Right cardiac atrium (tissue), 5 donors: ENCODE measurements around the gene OIP5. TPM values are rescaled to one million over a fixed set of nuclear protein-coding genes. Genes with fewer than 3 reads are reported as not detected.
"Not testable (repeated sequence)": the region's sequence is repeated elsewhere in the genome, so short reads cannot be mapped to it uniquely, and the experiment has no call there.

Experiments used
- ATAC-seq, 2 donors: fragments of 200-7000 bp; cut with Tn5 transposase; one replicate each; pipeline versions ENCODE4 v1.8.0 to v1.9.1; 2020; ENCODE audit warnings: moderate library complexity in 2 of 2, mild to moderate bottlenecking in 1 of 2
- DNase-seq, 3 donors: peaks; one replicate each; pipeline ENCODE4 v3.0.0-alpha.2; 2020
- H3K27ac ChIP-seq: one replicate; pipeline ENCODE4 v1.5.1; 2013; ENCODE audit warnings: mild to moderate bottlenecking, low read length, control low read depth, moderate library complexity
- H3K27me3 ChIP-seq: one replicate; pipeline ENCODE4 v1.6.1; 2013; ENCODE audit not compliant: control insufficient read depth, insufficient read depth
- H3K4me1 ChIP-seq: one replicate; pipeline ENCODE4 v1.6.1; 2013; ENCODE audit warnings: low read length; ENCODE audit not compliant: control insufficient read depth, insufficient read depth
- H3K4me3 ChIP-seq: one replicate; pipeline ENCODE4 v1.5.1; 2013; ENCODE audit warnings: low read length, control low read depth
- H3K9me3 ChIP-seq: one replicate; pipeline ENCODE4 v1.6.1; 2013; ENCODE audit warnings: low read length; ENCODE audit not compliant: control insufficient read depth
- WGBS: extraction: QIAGEN DNeasy Blood & Tissue Kit; methylation state at CpG from one replicate; pipeline ENCODE4 v1.1.7; 2013; 5-methylcytosine and 5-hydroxymethylcytosine counted together
- intact Hi-C, 4 donors: fragments of 100-400 bp; cut with DNase I; formaldehyde crosslinking; loops; one replicate each; pipeline versions ENCODE4 v1.11.0 to v1.14.0; 2022 to 2023
- polyA plus RNA-seq: library from polyadenylated mRNA; stranded (reverse); fragments of 200-250 nt; gene quantifications from one replicate; pipeline ENCODE4 v1.2.3, GENCODE V29; 2013
- total RNA-seq, 4 donors: library from RNA; stranded (reverse); fragmentation: NEBNext Ultra II Directional; extraction: Animal tissue kit (Norgen Biotek cat#: 25700); gene quantifications; one replicate each; pipeline ENCODE4 v1.2.1, GENCODE V29; 2021
- donor health status: healthy with polysubstance abuse.
- donor health status: DM: no; HTN: yes; CAD: no.
- donor health status: DM: no; HTN: no; CAD: no.
- donor health status: DM: no; HTN: yes; CAD: no; lungs with severe emphysema.
- donor health status: DM: yes; HTN: yes; CAD: no.

OIP5 gene
- total and polyA plus RNA-seq, 5 donors: 0.25 to 0.71 (median 0.37) TPM; not detected in 1

DNA sequence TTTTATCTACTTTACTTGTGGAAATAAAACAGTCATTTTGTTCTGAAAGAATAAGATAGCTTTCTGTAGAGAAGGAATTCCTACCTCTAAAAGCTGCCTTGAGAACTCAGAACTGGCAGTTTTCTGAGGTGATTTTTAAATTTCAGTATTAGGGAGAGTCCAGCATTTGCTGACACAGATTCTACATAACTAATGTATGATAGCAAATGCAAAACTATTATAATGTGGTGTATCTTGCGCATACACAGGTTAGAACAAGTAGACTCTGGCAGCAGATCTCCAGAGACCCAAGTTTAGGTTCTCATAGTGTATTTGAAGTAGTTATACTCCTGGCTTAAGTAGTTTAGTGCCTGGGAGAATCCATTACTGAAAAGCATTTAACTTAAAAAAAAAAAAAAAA, 30.8 kb downstream of the OIP5 start:
- intact Hi-C loops: no loop called here
- no peaks in the 10 kb centered on the region for H3K27me3 ChIP-seq
- WGBS: 97% methylated on average over 1 of the region's 1 CpG
- ATAC-seq (no peak), DNase-seq (no peak)
- H3K4me1 ChIP-seq: no peaks in the 10 kb centered on the region
- no peak overlapping the region for H3K4me3 ChIP-seq
- H3K9me3 ChIP-seq: no peaks in the 10 kb centered on the region
- H3K27ac ChIP-seq: no peak overlapping the region

DNA sequence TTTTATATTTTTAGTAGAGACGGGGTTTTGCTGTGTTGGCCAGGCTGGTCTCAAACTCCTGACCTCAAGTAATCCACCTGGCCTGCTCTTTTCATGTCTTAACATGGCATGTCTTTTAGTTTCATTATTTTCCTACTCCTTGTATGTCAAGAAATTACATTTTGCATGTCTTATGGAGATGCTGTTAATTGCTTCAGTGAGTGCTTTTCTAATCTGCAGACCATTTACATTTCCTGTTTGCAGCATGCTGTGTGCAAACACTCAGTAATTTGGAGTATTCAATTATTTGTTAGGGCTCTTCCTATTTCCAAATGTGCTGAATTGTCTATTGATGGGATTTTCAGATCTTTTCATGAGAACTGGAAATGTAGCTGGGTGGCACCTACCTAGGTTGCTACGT, 31.3 kb downstream of the OIP5 start:
- intact Hi-C loops, ATAC-seq, DNase-seq, H3K27ac ChIP-seq, H3K4me1 ChIP-seq, H3K9me3 ChIP-seq, H3K27me3 ChIP-seq, H3K4me3 ChIP-seq: not testable (repeated sequence)
- WGBS: 96% methylated on average over 2 of the region's 2 CpGs

DNA sequence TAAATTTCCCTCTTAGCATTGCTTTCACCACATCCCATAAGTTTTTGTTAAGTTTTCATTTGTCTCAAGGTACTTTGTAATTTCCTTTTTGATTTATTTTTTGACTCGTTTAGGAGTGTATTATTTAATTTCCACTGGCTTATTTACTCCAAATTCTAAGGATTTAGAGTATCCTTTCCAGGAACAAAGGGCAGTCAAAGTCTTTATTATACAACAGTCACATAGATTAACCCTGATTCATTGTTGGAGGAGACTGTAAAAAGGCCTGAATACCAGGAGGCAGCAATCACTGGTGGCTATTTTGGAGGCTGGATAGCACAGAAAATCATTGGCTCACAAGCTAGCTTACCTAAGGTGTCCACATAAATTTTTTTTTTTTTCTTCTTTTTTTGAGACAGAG, 39.9 kb downstream of the OIP5 start:
- ATAC-seq: no peak
- no peak overlapping the region for H3K27ac ChIP-seq
- no peaks in the 10 kb centered on the region for H3K27me3 ChIP-seq
- no peak overlapping the region for H3K4me3 ChIP-seq
- intact Hi-C loops: no loop called here
- no peaks in the 10 kb centered on the region for H3K9me3 ChIP-seq
- no peak for DNase-seq
- H3K4me1 ChIP-seq: peaks cover 4% of the 10 kb centered on the region
- WGBS: 67% methylated on average over 1 of the region's 1 CpG

DNA sequence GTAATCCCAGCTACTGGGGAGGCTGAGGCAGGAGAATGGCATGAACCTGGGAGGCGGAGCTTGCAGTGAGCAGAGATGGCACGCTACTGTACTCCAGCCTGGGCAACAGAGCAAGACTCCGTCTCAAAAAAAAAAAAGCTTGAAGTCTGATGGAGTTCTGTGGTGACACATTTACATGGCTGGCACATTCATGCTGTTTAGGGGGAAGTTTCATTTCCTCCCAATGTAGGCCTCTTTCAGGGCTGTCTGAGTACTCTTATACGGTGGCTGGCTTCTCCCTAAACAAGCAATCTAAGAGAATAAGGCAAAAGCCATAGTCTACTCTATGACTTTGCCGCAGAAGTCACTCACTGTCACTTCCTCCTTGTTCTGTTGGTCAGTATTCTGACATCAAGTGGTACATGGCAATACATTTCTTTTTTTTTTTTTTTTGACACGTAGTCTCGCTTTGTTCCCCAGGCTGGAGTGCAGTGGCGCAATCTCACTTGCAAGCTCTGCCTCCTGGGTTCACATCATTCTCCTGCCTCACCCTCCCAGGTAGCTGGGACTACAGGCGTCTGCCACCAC, 41.2 kb downstream of the OIP5 start:
- Histone ChIP-seq H3K27me3 (no peaks in the 10 kb centered on the region), H3K9me3 (no peaks in the 10 kb centered on the region), H3K27ac (no peak overlapping the region), H3K4me3 (no peak overlapping the region), H3K4me1 (peaks cover 4% of the 10 kb centered on the region)
- intact Hi-C loops: no loop called here
- ATAC-seq (peak; percentile 28 to 47), DNase-seq (no peak)
- 88% methylated on average over 9 of the region's 9 CpGs for WGBS

DNA sequence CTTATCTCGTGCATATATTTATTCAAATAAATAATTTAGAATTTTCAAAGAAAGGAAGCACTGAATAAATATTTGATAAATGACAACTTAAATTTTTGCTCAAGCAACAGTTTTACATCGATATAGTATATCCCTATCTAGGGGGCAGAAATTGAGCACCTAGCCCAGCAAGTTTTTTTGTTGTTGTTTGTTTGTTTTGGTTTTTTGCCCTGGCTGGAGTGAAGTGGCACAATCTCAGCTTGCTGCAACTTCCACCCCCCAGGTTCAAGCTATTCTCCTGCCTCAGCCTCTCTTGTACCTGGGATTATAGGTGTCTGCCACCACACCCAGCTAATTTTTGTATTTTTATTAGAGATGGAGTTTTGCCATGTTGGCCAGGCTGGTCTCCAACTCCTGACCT, 42.4 kb downstream of the OIP5 start:
- 90% methylated on average over 2 of the region's 2 CpGs for whole genome bisulfite sequencing
- H3K4me1 ChIP-seq: peaks cover 4% of the 10 kb centered on the region
- ATAC-seq (no peak), DNase-seq (no peak)
- no peak overlapping the region for H3K27ac ChIP-seq
- H3K27me3 ChIP-seq: no peaks in the 10 kb centered on the region
- no peak overlapping the region for H3K4me3 ChIP-seq
- intact Hi-C loops: no loop called here
- no peaks in the 10 kb centered on the region for H3K9me3 ChIP-seq

DNA sequence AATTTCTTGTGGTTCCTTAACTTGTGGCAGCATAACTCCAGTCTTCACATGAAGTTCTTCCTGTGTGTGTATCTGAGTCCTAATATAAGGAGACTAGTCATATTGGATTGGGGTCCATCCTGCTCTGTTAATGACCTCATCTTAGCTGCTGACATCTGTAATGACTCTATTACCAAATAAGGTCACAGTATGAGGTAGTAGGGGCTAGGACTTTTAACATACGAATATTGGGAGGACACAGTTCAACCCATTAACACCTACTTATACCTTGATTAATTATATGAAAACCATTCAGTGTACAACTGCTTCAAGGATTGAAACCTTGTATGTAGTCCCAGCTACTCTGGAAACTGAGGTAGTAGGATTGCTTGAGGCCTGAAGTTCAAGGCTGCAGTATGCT, 43.9 kb downstream of the OIP5 start:
- Histone ChIP-seq H3K27ac (no peak overlapping the region), H3K27me3 (no peaks in the 10 kb centered on the region), H3K4me1 (no peaks in the 10 kb centered on the region), H3K4me3 (no peak overlapping the region), H3K9me3 (no peaks in the 10 kb centered on the region)
- intact Hi-C loops: no loop called here
- DNase-seq: no peak
- WGBS: 65% methylated on average over 1 of the region's 1 CpG
- ATAC-seq: no peak

DNA sequence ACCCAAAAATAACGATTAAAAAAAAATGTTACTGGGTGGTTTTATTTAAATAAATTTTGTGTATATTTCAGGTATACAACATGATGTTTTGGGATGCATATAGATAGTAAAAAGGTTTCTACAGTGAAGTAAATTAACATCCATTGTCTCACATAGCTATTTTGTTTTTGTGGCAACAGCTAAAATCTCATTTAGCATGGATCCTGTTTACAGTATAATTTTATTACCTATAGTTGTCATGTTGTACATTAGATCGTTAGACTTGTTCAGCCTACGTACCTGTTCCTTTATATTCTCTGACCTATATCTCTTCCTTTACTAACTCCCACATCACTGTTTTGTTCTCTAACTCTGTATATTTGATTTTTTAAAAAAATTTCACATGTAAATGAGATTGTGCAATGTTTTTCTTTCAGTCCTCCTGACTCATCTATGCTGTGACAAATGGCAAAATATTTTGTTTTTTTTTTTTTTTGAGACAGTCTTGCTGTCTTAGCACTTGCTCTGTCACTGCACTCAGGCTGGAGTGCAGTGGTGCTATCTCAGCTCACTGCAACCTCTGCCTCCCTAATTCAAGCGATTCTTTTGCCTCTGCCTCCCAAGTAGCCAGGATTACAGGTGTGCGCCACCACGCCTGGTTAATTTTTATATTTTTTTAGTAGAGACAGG, 45.6 kb downstream of the OIP5 start:
- ATAC-seq (no peak), DNase-seq (no peak)
- no peaks in the 10 kb centered on the region for H3K4me1 ChIP-seq
- intact Hi-C loops: no loop called here
- H3K27me3 ChIP-seq: no peaks in the 10 kb centered on the region
- no peak overlapping the region for H3K4me3 ChIP-seq
- no peak overlapping the region for H3K27ac ChIP-seq
- 97% methylated on average over 6 of the region's 6 CpGs for WGBS
- H3K9me3 ChIP-seq: no peaks in the 10 kb centered on the region

DNA sequence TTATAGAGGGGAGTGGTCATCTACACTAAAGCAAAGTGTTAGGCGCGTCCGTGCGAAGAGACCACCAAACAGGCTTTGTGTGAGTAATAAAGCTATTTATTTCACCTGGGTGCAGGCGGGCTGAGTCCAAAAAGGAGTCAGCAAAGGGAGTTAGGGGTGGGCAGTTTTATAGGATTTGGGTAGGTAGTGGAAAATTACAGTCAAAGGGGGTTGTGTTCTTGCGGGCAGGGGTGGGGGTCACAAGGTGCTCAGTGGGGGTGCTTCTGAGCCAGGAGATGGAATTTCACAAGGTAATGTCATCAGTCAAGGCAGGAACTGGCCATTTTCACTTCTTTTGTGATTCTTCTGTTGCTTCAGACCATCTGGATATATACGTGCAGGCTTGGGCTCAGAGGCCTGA, 47.1 kb downstream of the OIP5 start:
- H3K9me3 ChIP-seq: no peaks in the 10 kb centered on the region
- WGBS: 37% methylated on average over 7 of the region's 7 CpGs
- H3K27ac ChIP-seq: no peak overlapping the region
- ATAC-seq: no peak
- intact Hi-C loops: no loop called here
- no peak for DNase-seq
- H3K4me1 ChIP-seq: no peaks in the 10 kb centered on the region
- H3K27me3 ChIP-seq: no peaks in the 10 kb centered on the region
- peak overlapping the region; percentile 62 for H3K4me3 ChIP-seq

DNA sequence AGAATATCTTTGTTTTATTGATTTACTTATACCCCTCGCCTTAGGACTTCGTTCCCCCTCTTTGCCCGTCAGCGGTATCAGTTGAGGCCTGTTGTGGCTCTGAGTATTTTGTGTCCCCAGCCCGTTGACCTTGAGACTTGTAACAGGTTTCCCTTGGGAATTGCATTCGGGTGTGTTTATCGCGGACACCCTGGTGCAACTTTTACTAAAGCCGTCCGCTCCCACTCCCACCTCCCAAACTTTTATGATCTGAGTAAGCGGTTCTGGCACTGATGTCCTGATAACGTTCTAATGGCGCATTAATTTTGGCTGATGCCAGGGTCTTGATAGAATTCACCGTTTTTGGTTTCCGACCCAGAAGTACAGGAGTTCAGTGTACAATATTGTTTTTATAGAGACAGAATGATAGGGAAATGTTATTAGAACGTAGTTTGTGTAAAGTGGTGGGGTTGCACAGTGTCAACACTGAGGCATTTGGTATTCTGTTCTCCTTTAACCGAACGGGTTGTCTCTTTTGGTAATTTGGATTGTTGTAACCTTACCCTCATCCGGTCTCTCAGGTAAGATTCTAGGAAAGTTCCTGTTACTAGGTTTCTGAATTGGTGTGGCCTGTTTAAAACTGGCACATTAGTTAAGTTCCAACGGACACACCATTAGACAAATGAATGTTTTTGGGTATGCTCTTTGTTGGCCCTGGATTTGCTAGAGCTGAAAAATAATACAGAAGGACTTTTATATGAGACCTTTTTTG, 47.8 kb downstream of the OIP5 start:
- Histone ChIP-seq H3K4me3 (peak overlapping the region; percentile 62), H3K27me3 (no peaks in the 10 kb centered on the region), H3K9me3 (no peaks in the 10 kb centered on the region), H3K27ac (peak overlapping the region; percentile 69), H3K4me1 (no peaks in the 10 kb centered on the region)
- no peak for DNase-seq
- intact Hi-C loops: no loop called here
- ATAC-seq: peak; percentile 12 to 16
- under 1% methylated on average over 20 of the region's 20 CpGs for WGBS

DNA sequence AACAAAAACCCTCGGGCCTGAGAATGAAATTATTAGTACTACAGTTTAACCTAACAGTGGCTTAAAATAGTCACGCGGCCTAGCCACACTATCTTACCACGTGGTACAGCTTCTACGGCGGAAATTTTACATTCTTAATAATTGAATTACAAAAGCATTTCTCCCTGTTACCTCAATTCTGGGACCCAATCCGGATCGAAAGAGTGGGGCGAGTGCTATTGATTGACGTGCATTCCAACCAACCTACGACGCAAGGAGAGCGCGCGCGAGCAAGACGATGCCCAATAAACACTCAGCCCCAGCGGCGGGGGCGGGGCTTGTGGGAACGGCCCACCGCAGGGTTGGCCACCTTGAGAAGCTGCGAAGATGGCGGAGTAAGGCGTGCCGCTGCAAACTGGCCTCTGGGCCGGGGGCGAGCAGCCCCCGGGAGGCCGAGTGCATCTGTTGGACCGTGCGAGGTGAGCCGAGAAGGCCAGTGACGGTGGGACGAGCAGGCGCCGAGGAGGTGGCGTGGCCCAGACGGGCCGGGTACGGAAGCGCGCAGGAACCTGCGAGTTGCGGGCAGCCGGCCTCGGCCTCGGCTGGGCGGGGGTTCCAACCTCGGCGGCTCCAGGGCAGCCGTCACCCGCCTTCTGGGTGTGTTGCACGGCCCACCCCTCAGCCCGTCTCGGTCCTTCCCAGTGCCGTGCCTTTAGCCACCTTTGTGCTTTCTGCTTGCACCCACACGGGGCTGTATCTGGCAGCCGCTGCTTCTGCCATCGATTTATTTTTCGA, 48.6 kb downstream of the OIP5 start:
- peak overlapping the region; percentile 62 for H3K4me3 ChIP-seq
- H3K27me3 ChIP-seq: no peaks in the 10 kb centered on the region
- H3K9me3 ChIP-seq: no peaks in the 10 kb centered on the region
- H3K27ac ChIP-seq: peak overlapping the region; percentile 77
- no peaks in the 10 kb centered on the region for H3K4me1 ChIP-seq
- under 1% methylated on average over 61 of the region's 61 CpGs for WGBS
- DNase-seq (peak; percentile 98 to 99 (median 99)), ATAC-seq (peak; percentile 99 to 100)
- intact Hi-C loops: no loop called here
